Right lobe of liver (tissue), 6 donors: ENCODE data around the gene HNRNPUL1. TPM values are rescaled to one million over a fixed set of nuclear protein-coding genes. Genes with fewer than 3 reads are reported as not detected.
A peak's percentile ranks its signal among the peaks of the same experiment; 100 is the strongest.
"Not testable (repeated sequence)": the region's sequence is repeated elsewhere in the genome, so short reads cannot be mapped to it uniquely, and the experiment has no call there.

Experiments
- ATAC-seq, 4 donors: fragments of 200-7000 bp; cut with Tn5 transposase; one replicate each; pipeline ENCODE4 v1.9.1; 2020; ENCODE audit warnings: mild to moderate bottlenecking in 4 of 4, moderate library complexity in 4 of 4
- DNase-seq, 3 donors: peaks; one replicate each; pipeline ENCODE4 v3.0.0-alpha.2; 2020
- H3K27ac ChIP-seq, 3 donors: fragments of 200-600 bp; one replicate each; pipeline ENCODE4 v1.8.0; 2022
- H3K27me3 ChIP-seq, 2 donors: fragments of 200-600 bp; one replicate each; pipeline ENCODE4 v1.8.0; 2022
- H3K36me3 ChIP-seq, 4 donors: fragments of 200-600 bp; sonication (generic) in 1 of 4; one replicate each; pipeline versions ENCODE4 v1.5.1 to v1.8.0; 2017 to 2022; ENCODE audit warnings: control low read depth in 1 of 4
- H3K4me1 ChIP-seq, 4 donors: fragments of 200-600 bp; sonication (generic) in 1 of 4; one replicate each; pipeline versions ENCODE4 v1.5.1 to v1.8.0; 2017 to 2022; ENCODE audit warnings: control low read depth in 1 of 4
- H3K4me3 ChIP-seq, 3 donors: fragments of 200-600 bp; one replicate each; pipeline ENCODE4 v1.8.0; 2022
- H3K9me3 ChIP-seq, 4 donors: fragments of 200-600 bp; sonication (generic) in 1 of 4; one replicate each; pipeline versions ENCODE4 v1.5.1 to v1.8.0; 2017 to 2022; ENCODE audit warnings: control low read depth in 1 of 4
- POLR2A ChIP-seq: fragments of 450-650 bp; IDR thresholded peaks from one replicate; pipeline ENCODE4 v1.6.1; 2017; ENCODE audit warnings: antibody characterized with exemption, mild to moderate bottlenecking
- WGBS: methylation state at CpG from one replicate; pipeline ENCODE4 v1.1.6; 2018; ENCODE audit warnings: low coverage, low lambda C conversion rate; ENCODE audit not compliant: insufficient coverage; ENCODE audit errors: missing lambda C conversion rate; 5-methylcytosine and 5-hydroxymethylcytosine counted together
- intact Hi-C, 2 donors: fragments of 100-400 bp; cut with DNase I; formaldehyde crosslinking; loops; one replicate each; pipeline versions ENCODE4 v1.11.2 to v1.14.1; 2022
- total RNA-seq, 6 experiments: library from RNA; depleted of rRNA in 2 of 6; stranded (reverse); fragments of >200 nt in 2 of 6; fragmentation: NEBNext Ultra II Directional in 3 of 6; extraction: Animal tissue kit (Norgen Biotek cat#: 25700) in 3 of 6; gene quantifications; one replicate each; pipeline versions ENCODE4 v1.1.0 to v1.2.4, GENCODE V29; 2016 to 2023
- TF ChIP-seq, protein P1 (sequence below), 4 donors: fragments of 200-600 bp in 3 of 4; fragments of 450-650 bp in 1 of 4; IDR thresholded peaks; one replicate each; pipeline versions ENCODE4 v1.5.1 to v1.8.0; 2016 to 2022; ENCODE audit warnings: antibody characterized with exemption in 4 of 4, mild to moderate bottlenecking in 2 of 4
- donor health status: DM: no; HTN: yes; CAD: no.
- donor health status: DM: no; HTN: no; CAD: no.
- donor health status: DM: no; HTN: no; CAD: no.
- donor health status: DM: no; HTN: yes; CAD: no.
- donor health status: DM: no; HTN: yes; CAD: no.

Gene HNRNPUL1
- total RNA-seq, 6 experiments from 2014 or later: 53.5 to 70.0 (median 61.8) TPM

- Histone ChIP-seq H3K4me3 (peak overlapping the region in 2 of 3 donors; percentile 50 to 60), H3K36me3 (no peaks in the 10 kb centered on the region), H3K4me1 (no peaks in the 10 kb centered on the region), H3K9me3 (no peaks in the 10 kb centered on the region), H3K27ac (peak overlapping the region in 1 of 3 donors; percentile 36), H3K27me3 (no peaks in the 10 kb centered on the region)
- ATAC-seq (no peak), DNase-seq (no peak)
- TF ChIP-seq POLR2A: no peak
- TF ChIP-seq, protein P1, sequence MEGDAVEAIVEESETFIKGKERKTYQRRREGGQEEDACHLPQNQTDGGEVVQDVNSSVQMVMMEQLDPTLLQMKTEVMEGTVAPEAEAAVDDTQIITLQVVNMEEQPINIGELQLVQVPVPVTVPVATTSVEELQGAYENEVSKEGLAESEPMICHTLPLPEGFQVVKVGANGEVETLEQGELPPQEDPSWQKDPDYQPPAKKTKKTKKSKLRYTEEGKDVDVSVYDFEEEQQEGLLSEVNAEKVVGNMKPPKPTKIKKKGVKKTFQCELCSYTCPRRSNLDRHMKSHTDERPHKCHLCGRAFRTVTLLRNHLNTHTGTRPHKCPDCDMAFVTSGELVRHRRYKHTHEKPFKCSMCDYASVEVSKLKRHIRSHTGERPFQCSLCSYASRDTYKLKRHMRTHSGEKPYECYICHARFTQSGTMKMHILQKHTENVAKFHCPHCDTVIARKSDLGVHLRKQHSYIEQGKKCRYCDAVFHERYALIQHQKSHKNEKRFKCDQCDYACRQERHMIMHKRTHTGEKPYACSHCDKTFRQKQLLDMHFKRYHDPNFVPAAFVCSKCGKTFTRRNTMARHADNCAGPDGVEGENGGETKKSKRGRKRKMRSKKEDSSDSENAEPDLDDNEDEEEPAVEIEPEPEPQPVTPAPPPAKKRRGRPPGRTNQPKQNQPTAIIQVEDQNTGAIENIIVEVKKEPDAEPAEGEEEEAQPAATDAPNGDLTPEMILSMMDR (IDR thresholded peaks at IDR 0.05): no peak
- intact Hi-C loops: no loop called here
- 42% methylated on average over 8 of the region's 9 CpGs for WGBS
Measured at GRCh38 chr19:41226874-41227390, 37.2 kb upstream of the HNRNPUL1 start.

DNA sequence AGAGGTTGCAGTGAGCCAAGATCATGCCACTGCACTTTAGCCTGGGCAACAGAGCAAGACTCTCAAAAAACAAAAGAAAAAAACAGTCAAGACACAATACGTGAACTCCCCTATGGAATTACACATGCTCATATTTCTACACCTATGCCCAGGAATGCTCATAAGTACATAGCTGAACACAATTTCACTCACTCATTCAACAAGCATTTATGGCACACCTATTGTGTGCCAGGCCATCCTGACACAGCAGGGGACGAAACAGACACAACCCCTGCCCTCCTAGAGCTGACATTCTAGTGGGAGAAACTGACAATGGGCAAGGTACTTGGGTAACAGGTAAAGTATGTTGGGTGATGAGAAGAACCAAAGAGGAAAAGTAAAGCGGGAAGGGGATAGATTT lies 35.7 kb upstream of the HNRNPUL1 start:
- no peak for ATAC-seq
- Histone ChIP-seq H3K36me3 (no peaks in the 10 kb centered on the region), H3K27me3 (no peaks in the 10 kb centered on the region), H3K4me1 (no peaks in the 10 kb centered on the region), H3K4me3 (no peak overlapping the region), H3K27ac (no peak overlapping the region), H3K9me3 (no peaks in the 10 kb centered on the region)
- intact Hi-C loops: no loop called here
- DNase-seq: no peak
- WGBS: 92% methylated on average over 2 of the region's 3 CpGs
- no peak for TF ChIP-seq POLR2A
- TF ChIP-seq, protein P1 (IDR thresholded peaks at IDR 0.05): no peak

- WGBS: 87% methylated on average over 5 of the region's 5 CpGs
- H3K4me1 ChIP-seq, H3K27ac ChIP-seq, H3K4me3 ChIP-seq, H3K36me3 ChIP-seq, intact Hi-C loops, DNase-seq, H3K27me3 ChIP-seq, ATAC-seq, H3K9me3 ChIP-seq: not testable (repeated sequence)
Measured at GRCh38 chr19:41229338-41229737, 34.8 kb upstream of the HNRNPUL1 start.

DNA sequence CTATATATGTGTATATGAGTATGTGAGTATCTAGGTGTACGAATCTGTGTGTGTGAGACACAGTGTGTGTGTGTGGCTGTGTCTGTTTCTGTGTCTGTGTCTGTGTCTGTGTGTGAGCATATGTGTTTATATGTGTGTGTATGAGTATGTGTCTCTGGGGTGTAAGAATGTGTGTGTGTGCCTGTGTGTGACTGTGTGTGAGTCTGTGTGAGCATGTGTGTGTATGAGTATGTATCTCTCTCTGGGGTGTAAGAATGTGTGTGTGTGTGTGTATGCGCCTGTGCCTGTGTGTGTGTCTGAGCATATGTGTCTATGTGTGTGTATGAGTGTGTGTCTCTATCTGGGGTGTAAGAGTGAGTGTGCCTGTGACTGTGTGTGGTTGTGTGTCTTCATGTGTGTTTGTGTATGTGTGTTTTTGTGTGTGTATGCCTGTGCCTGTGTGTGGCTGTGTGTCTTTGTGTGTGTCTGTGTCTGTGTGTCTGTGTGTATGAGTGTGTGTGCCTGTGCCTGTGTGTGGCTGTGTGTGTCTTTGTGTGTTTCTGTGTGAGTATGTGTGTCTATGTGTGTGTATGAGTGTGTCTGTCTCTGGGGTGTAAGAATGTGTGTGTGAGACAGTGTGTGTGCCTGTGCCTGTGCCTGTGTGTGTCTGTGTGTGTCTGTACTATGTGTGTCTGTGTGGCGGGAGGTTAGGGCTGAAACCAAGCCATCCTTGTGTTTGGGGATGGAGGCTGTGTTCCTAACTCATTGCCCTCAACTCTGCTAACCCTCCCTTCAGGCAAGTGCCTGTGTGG lies 33.9 kb upstream of the HNRNPUL1 start:
- DNase-seq (no peak), ATAC-seq (no peak)
- no peak overlapping the region for H3K27ac ChIP-seq
- intact Hi-C loops: no loop called here
- TF ChIP-seq POLR2A: no peak
- TF ChIP-seq, protein P1 (IDR thresholded peaks at IDR 0.05): no peak
- no peaks in the 10 kb centered on the region for H3K4me1 ChIP-seq
- no peaks in the 10 kb centered on the region for H3K9me3 ChIP-seq
- H3K36me3 ChIP-seq: no peaks in the 10 kb centered on the region
- no peak overlapping the region for H3K4me3 ChIP-seq
- 100% methylated on average over 1 of the region's 3 CpGs for WGBS
- no peaks in the 10 kb centered on the region for H3K27me3 ChIP-seq

DNA sequence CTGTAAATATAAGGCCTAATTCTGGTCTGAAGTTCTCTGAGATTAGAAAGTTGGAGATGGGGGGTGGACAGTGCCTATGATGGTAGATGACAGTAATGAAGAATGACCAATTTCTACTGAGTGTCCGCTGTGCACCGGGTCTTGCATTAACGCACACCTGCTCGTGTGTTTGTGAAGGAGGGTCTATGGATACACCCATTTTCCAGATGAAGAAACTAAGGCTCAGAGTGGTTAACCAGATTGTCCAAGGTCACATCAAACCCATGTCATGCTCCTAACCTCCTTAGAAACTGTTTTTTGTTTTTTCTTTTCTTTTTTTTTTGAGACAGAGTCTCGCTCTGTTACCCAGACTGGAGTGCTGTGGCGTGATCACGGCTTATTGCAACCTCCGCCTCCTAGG lies 31.5 kb upstream of the HNRNPUL1 start:
- intact Hi-C loops: no loop called here
- H3K27me3 ChIP-seq: no peaks in the 10 kb centered on the region
- H3K4me3 ChIP-seq: no peak overlapping the region
- ATAC-seq: no peak
- TF ChIP-seq POLR2A: no peak
- DNase-seq: no peak
- no peak overlapping the region for H3K27ac ChIP-seq
- no peaks in the 10 kb centered on the region for H3K4me1 ChIP-seq
- no peaks in the 10 kb centered on the region for H3K9me3 ChIP-seq
- WGBS: 82% methylated on average over 7 of the region's 8 CpGs
- H3K36me3 ChIP-seq: no peaks in the 10 kb centered on the region
